SK-N-SH (cell line): ENCODE results near the gene ENDOV. TPM values are rescaled to one million over a fixed set of nuclear protein-coding genes. Genes with fewer than 3 reads are reported as not detected.

ENCODE experiments used
- CTCF ChIA-PET: fragments of 300-600, 350-600 bp; formaldehyde crosslinking; extraction: SDS; loops from one replicate; lab custom pipeline; 2021; lab: Yijun Ruan, JAX
- POLR2A ChIA-PET: fragments of 350-600 bp; sonication (Branson Sonifier 250); formaldehyde crosslinking; extraction: SDS; loops from one replicate; lab custom pipeline; 2020; ENCODE audit warnings: antibody characterized with exemption, inconsistent platforms; lab: Yijun Ruan, JAX
- DNase-seq: peaks from one replicate; pipeline ENCODE4 v3.0.0; 2012
- H2AFZ ChIP-seq: fragments of 200-600 bp; sonication (generic); 2 replicates; pipeline ENCODE4 v1.8.1; 2016; ENCODE audit warnings: antibody characterized with exemption, mild to moderate bottlenecking, low read depth
- H3F3A ChIP-seq: fragments of 200-600 bp; sonication (generic); replicated peaks from 2 replicates; pipeline ENCODE3; 2016; ENCODE audit warnings: antibody characterized with exemption, mild to moderate bottlenecking; ENCODE audit not compliant: insufficient read depth
- H3K27ac ChIP-seq, 2 experiments: fragments of 200-500 bp in 1 of 2; fragments of 200-600 bp in 1 of 2; sonication (Bioruptor generic) in 1 of 2; sonication (generic), shearing (Covaris generic) in 1 of 2; 2 replicates each; pipeline versions ENCODE4 v1.5.1 to v1.6.1; 2014 to 2016; ENCODE audit warnings: low read depth in 2 of 2, inconsistent platforms in 1 of 2, low read length in 1 of 2, mild to moderate bottlenecking in 1 of 2, mixed read lengths in 1 of 2
- H3K27me3 ChIP-seq: fragments of 200-600 bp; sonication (generic), shearing (Covaris generic); 2 replicates; pipeline ENCODE4 v1.6.1; 2016; ENCODE audit warnings: mixed run types; ENCODE audit not compliant: insufficient read depth
- H3K36me3 ChIP-seq, 2 experiments: fragments of 200-500 bp in 1 of 2; fragments of 200-600 bp in 1 of 2; sonication (Bioruptor generic) in 1 of 2; sonication (generic) in 1 of 2; replicated peaks in 1 of 2; 2 replicates each; pipeline versions ENCODE3 to v1.5.1; 2014 to 2016; ENCODE audit warnings: low read length in 1 of 2, mild to moderate bottlenecking in 1 of 2; ENCODE audit not compliant: insufficient read depth in 2 of 2, control insufficient read depth in 1 of 2
- H3K4me1 ChIP-seq, 2 experiments: fragments of 200-500 bp in 1 of 2; fragments of 200-600 bp in 1 of 2; sonication (Bioruptor generic) in 1 of 2; sonication (generic), shearing (Covaris generic) in 1 of 2; 2 replicates each; pipeline versions ENCODE4 v1.5.1 to v1.6.1; 2014 to 2016; ENCODE audit warnings: low read depth in 1 of 2, low read length in 1 of 2, mixed run types in 1 of 2; ENCODE audit not compliant: insufficient read depth in 2 of 2, control insufficient read depth in 1 of 2
- H3K4me2 ChIP-seq: fragments of 200-600 bp; sonication (generic), shearing (Covaris generic); 2 replicates; pipeline ENCODE4 v1.6.1; 2017; ENCODE audit warnings: mixed run types
- H3K4me3 ChIP-seq, 2 experiments: fragments of 200-500 bp in 1 of 2; fragments of 200-600 bp in 1 of 2; sonication (Bioruptor generic) in 1 of 2; sonication (generic), shearing (Covaris generic) in 1 of 2; 2 replicates each; pipeline versions ENCODE4 v1.5.1 to v1.8.1; 2014 to 2016; ENCODE audit warnings: low read depth in 2 of 2, inconsistent platforms in 1 of 2, low read length in 1 of 2, mild to moderate bottlenecking in 1 of 2, mixed read lengths in 1 of 2, moderate library complexity in 1 of 2
- H3K79me2 ChIP-seq: fragments of 200-600 bp; sonication (generic); 2 replicates; pipeline ENCODE4 v1.8.1; 2017; ENCODE audit warnings: mild to moderate bottlenecking; ENCODE audit not compliant: insufficient read depth
- H3K9ac ChIP-seq: fragments of 200-600 bp; sonication (generic); 2 replicates; pipeline ENCODE4 v1.6.1; 2017; ENCODE audit warnings: mixed run types
- H3K9me2 ChIP-seq: fragments of 200-600 bp; sonication (generic); 2 replicates; pipeline ENCODE4 v1.6.1; 2017; ENCODE audit warnings: mixed run types
- H3K9me3 ChIP-seq: fragments of 200-600 bp; sonication (generic); 2 replicates; pipeline ENCODE4 v1.6.1; 2017; ENCODE audit warnings: mixed run types, mild to moderate bottlenecking, moderate library complexity
- H4K20me1 ChIP-seq: fragments of 200-600 bp; sonication (generic); 2 replicates; pipeline ENCODE4 v1.6.1; 2017; ENCODE audit warnings: mild to moderate bottlenecking, mixed run types; ENCODE audit not compliant: insufficient read depth
- FOSL2 ChIP-seq: IDR thresholded peaks from 2 replicates; pipeline ENCODE4 v1.4.0; 2012; ENCODE audit warnings: low read depth, mild to moderate bottlenecking, moderate library complexity, borderline replicate concordance
- FOXJ3 ChIP-seq: sonication (generic); formaldehyde crosslinking; IDR thresholded peaks from 2 replicates; pipeline ENCODE4 v1.5.1; 2020; ENCODE audit warnings: mild to moderate bottlenecking, missing genetic modification reagents
- GABPA ChIP-seq: IDR thresholded peaks from 2 replicates; pipeline ENCODE4 v1.4.0; 2012; ENCODE audit warnings: low read depth, mild to moderate bottlenecking
- JUND ChIP-seq: IDR thresholded peaks from 2 replicates; pipeline ENCODE4 v1.4.0; 2012
- RCOR1 ChIP-seq: fragments of 150-350 bp; IDR thresholded peaks from 2 replicates; pipeline ENCODE4 v1.6.1; 2017; ENCODE audit warnings: antibody characterized with exemption, low read length
- RFX5 ChIP-seq: IDR thresholded peaks from 2 replicates; pipeline ENCODE4 v1.6.1; 2012; ENCODE audit warnings: mild to moderate bottlenecking, improper control_type of control experiment, low read length
- RXRA ChIP-seq: IDR thresholded peaks from 2 replicates; pipeline ENCODE4 v1.4.0; 2012; ENCODE audit warnings: low read depth, mild to moderate bottlenecking, borderline replicate concordance
- TCF12 ChIP-seq: IDR thresholded peaks from 2 replicates; pipeline ENCODE4 v1.4.0; 2012
- TEAD4 ChIP-seq: IDR thresholded peaks from 2 replicates; pipeline ENCODE4 v1.4.0; 2012; ENCODE audit warnings: mild to moderate bottlenecking, borderline replicate concordance; ENCODE audit not compliant: insufficient read depth
- WGBS: methylation state at CpG from one replicate; pipeline ENCODE4 v1.1.6; 2017; ENCODE audit warnings: low lambda C conversion rate; 5-methylcytosine and 5-hydroxymethylcytosine counted together
- polyA plus RNA-seq, 3 experiments: library from polyadenylated mRNA; depleted of rRNA; stranded (reverse); fragments of >200 nt; gene quantifications; 2 replicates each; pipeline ENCODE4 v1.2.3, GENCODE V29; 2012
- TF ChIP-seq, protein P1 (sequence below): fragments of 150-350 bp; IDR thresholded peaks from 2 replicates; pipeline ENCODE4 v1.6.1; 2016; ENCODE audit warnings: mild to moderate bottlenecking, low read depth, low read length
- TF ChIP-seq, protein P2 (sequence below): IDR thresholded peaks from 2 replicates; pipeline ENCODE4 v1.6.1; 2012; ENCODE audit warnings: mild to moderate bottlenecking, low read depth, low read length, moderate library complexity
- TF ChIP-seq, protein P3 (sequence below): IDR thresholded peaks from 2 replicates; pipeline ENCODE4 v1.4.0; 2012; ENCODE audit warnings: low read depth, borderline replicate concordance

The ENDOV gene
- polyA plus RNA-seq, 1 of the 3 experiments (the other 2 are of a cell fraction): 83.6 TPM

- Histone ChIP-seq H3K4me2 (no peak overlapping the region), H2AFZ (no peak overlapping the region)
- TF ChIP-seq, protein P1, sequence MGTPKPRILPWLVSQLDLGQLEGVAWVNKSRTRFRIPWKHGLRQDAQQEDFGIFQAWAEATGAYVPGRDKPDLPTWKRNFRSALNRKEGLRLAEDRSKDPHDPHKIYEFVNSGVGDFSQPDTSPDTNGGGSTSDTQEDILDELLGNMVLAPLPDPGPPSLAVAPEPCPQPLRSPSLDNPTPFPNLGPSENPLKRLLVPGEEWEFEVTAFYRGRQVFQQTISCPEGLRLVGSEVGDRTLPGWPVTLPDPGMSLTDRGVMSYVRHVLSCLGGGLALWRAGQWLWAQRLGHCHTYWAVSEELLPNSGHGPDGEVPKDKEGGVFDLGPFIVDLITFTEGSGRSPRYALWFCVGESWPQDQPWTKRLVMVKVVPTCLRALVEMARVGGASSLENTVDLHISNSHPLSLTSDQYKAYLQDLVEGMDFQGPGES: no peak
- TF ChIP-seq, protein P2, sequence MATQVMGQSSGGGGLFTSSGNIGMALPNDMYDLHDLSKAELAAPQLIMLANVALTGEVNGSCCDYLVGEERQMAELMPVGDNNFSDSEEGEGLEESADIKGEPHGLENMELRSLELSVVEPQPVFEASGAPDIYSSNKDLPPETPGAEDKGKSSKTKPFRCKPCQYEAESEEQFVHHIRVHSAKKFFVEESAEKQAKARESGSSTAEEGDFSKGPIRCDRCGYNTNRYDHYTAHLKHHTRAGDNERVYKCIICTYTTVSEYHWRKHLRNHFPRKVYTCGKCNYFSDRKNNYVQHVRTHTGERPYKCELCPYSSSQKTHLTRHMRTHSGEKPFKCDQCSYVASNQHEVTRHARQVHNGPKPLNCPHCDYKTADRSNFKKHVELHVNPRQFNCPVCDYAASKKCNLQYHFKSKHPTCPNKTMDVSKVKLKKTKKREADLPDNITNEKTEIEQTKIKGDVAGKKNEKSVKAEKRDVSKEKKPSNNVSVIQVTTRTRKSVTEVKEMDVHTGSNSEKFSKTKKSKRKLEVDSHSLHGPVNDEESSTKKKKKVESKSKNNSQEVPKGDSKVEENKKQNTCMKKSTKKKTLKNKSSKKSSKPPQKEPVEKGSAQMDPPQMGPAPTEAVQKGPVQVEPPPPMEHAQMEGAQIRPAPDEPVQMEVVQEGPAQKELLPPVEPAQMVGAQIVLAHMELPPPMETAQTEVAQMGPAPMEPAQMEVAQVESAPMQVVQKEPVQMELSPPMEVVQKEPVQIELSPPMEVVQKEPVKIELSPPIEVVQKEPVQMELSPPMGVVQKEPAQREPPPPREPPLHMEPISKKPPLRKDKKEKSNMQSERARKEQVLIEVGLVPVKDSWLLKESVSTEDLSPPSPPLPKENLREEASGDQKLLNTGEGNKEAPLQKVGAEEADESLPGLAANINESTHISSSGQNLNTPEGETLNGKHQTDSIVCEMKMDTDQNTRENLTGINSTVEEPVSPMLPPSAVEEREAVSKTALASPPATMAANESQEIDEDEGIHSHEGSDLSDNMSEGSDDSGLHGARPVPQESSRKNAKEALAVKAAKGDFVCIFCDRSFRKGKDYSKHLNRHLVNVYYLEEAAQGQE: peak; percentile 91
- TF ChIP-seq, all 33 proteins: peak for 1
- H3K4me3 ChIP-seq: no peak overlapping the region
- DNase-seq: peak; percentile 62
- H3K27ac ChIP-seq: no peak overlapping the region
- H3K9ac ChIP-seq: no peak overlapping the region
- peaks cover 0 to 9% of the 10 kb centered on the region in 2 experiments; a peak in 1 of 4 replicates for H3K4me1 ChIP-seq
- no peaks in the 10 kb centered on the region for H3K9me3 ChIP-seq
- ChIA-PET POLR2A (interaction anchor here (2.0 kb wide), 1 partner anchor 14 kb away, joined by 11 read pairs; no protein-coding TSS in a partner anchor), CTCF (interaction anchor here (1.0 to 6.8 kb wide), 8 partner anchors 8 to 514 kb away, joined by 3 to 41 read pairs (median 3); partner anchors contain the start of genes ENDOV and NPTX1)
- peaks cover 94% of the 10 kb centered on the region for H3K27me3 ChIP-seq
- no peaks in the 10 kb centered on the region for H3F3A ChIP-seq
- no peaks in the 10 kb centered on the region for H3K79me2 ChIP-seq
- no peaks in the 10 kb centered on the region for H3K9me2 ChIP-seq
- WGBS: 15% methylated on average over 4 of the region's 16 CpGs
- H4K20me1 ChIP-seq: no peaks in the 10 kb centered on the region
- H3K36me3 ChIP-seq: no peaks in the 10 kb centered on the region
Measured at GRCh38 chr17:80468242-80468641, 53.3 kb downstream of the ENDOV start.

GRCh38 chr17:80468781-80469493 lies 54.0 kb downstream of the ENDOV start:
- Histone ChIP-seq H3K27me3 (peaks cover 97% of the 10 kb centered on the region), H4K20me1 (no peaks in the 10 kb centered on the region)
- POLR2A ChIA-PET: interaction anchor here (2.0 kb wide), 1 partner anchor 14 kb away, joined by 11 read pairs; no protein-coding TSS in a partner anchor

More at GRCh38 chr17:80468781-80469493, 54.0 kb downstream of the ENDOV start:
- Histone ChIP-seq H3K9me3 (no peaks in the 10 kb centered on the region), H3K36me3 (no peaks in the 10 kb centered on the region), H3K9me2 (no peaks in the 10 kb centered on the region), H3K9ac (no peak overlapping the region), H3K4me2 (no peak overlapping the region), H3K27ac (no peak overlapping the region), H3F3A (no peaks in the 10 kb centered on the region), H2AFZ (no peak overlapping the region), H3K4me3 (no peak overlapping the region), H3K79me2 (no peaks in the 10 kb centered on the region), H3K4me1 (peaks cover 0 to 9% of the 10 kb centered on the region in 2 experiments; a peak in 1 of 4 replicates)
- peak; percentile 78 for DNase-seq
- CTCF ChIA-PET: interaction anchor here (0.5 to 6.8 kb wide), 9 partner anchors 8 to 1769 kb away, joined by 3 to 41 read pairs (median 4); partner anchors contain the start of gene NPTX1
- WGBS: 28% methylated on average over 28 of the region's 28 CpGs
- no peak for TF ChIP-seq GABPA
- TF ChIP-seq TCF12: no peak
- TF ChIP-seq FOXJ3 (CRISPR knock-in tag): no peak
- TF ChIP-seq, protein P1: no peak
- TF ChIP-seq, protein P3, sequence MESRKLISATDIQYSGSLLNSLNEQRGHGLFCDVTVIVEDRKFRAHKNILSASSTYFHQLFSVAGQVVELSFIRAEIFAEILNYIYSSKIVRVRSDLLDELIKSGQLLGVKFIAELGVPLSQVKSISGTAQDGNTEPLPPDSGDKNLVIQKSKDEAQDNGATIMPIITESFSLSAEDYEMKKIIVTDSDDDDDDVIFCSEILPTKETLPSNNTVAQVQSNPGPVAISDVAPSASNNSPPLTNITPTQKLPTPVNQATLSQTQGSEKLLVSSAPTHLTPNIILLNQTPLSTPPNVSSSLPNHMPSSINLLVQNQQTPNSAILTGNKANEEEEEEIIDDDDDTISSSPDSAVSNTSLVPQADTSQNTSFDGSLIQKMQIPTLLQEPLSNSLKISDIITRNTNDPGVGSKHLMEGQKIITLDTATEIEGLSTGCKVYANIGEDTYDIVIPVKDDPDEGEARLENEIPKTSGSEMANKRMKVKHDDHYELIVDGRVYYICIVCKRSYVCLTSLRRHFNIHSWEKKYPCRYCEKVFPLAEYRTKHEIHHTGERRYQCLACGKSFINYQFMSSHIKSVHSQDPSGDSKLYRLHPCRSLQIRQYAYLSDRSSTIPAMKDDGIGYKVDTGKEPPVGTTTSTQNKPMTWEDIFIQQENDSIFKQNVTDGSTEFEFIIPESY: no peak
- no peak for TF ChIP-seq RFX5
- TF ChIP-seq, protein P2: no peak
- no peak for TF ChIP-seq RXRA
- TF ChIP-seq JUND: no peak
- no peak for TF ChIP-seq TEAD4
- no peak for TF ChIP-seq RCOR1
- no peak for TF ChIP-seq FOSL2
